ENCODE data around the gene GAS1. TPM values are rescaled to one million over a fixed set of nuclear protein-coding genes. Genes with fewer than 3 reads are reported as not detected.

GAS1 gene
- total RNA-seq, 2 donors from 2014 or later, result 4.8 to 6.7 TPM

DNA sequence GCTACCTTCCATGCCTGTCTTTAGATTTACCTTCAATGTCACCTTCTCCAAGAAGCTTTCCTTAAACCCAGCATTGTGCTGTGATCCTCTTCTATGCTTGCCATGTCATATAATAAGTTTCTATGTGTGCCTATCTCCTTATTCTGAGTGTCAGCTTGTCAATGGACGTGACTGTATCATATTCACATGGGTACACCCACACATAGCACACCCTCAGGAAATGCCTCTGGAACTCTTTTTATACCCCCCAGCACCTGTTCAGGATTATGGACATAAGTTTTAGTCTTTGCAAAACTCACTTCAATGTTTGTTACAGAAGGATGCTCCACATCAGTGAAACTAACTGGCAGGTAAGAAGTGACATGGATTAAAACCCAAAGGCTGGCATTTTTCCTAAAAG, 7.4 kb downstream of the GAS1 start:
- Histone ChIP-seq H3K36me3 (ENCODE audit: control insufficient read depth, insufficient read depth, low read length) (no peaks in the 10 kb centered on the region), H3K27me3 (ENCODE audit: control insufficient read depth, insufficient read depth, low read length, poor library complexity, severe bottlenecking) (peaks cover 7% of the 10 kb centered on the region), H3K4me3 (ENCODE audit: low read length) (no peak overlapping the region), H3K9ac (ENCODE audit: extremely low read depth, low read length, poor library complexity, severe bottlenecking) (no peak overlapping the region), H3K9me3 (ENCODE audit: control insufficient read depth, low read length) (no peaks in the 10 kb centered on the region), H3K4me1 (ENCODE audit: control insufficient read depth, insufficient read depth, low read length) (peaks cover 12% of the 10 kb centered on the region), H3K27ac (ENCODE audit: low read depth, low read length) (peak overlapping the region; percentile 91)
- no peak overlapping the region for H3K27ac Mint-ChIP-seq
- TF ChIP-seq, protein P1, sequence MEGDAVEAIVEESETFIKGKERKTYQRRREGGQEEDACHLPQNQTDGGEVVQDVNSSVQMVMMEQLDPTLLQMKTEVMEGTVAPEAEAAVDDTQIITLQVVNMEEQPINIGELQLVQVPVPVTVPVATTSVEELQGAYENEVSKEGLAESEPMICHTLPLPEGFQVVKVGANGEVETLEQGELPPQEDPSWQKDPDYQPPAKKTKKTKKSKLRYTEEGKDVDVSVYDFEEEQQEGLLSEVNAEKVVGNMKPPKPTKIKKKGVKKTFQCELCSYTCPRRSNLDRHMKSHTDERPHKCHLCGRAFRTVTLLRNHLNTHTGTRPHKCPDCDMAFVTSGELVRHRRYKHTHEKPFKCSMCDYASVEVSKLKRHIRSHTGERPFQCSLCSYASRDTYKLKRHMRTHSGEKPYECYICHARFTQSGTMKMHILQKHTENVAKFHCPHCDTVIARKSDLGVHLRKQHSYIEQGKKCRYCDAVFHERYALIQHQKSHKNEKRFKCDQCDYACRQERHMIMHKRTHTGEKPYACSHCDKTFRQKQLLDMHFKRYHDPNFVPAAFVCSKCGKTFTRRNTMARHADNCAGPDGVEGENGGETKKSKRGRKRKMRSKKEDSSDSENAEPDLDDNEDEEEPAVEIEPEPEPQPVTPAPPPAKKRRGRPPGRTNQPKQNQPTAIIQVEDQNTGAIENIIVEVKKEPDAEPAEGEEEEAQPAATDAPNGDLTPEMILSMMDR (conservative IDR thresholded peaks at IDR 0.05), result no peak
- no peak overlapping the region for H3K4me3 Mint-ChIP-seq
- peaks cover 36% of the 10 kb centered on the region for H3K4me1 Mint-ChIP-seq
- no peak for DNase-seq
- 96% methylated on average over 1 of the region's 1 CpG; no CpG with 5 or more reads in 1 of the 2 experiments for WGBS, 2 experiments (ENCODE audit: insufficient coverage in 1 of 2, insufficient read length in 1 of 2)
- no peaks in the 10 kb centered on the region for H3K9me3 Mint-ChIP-seq
- H3K27me3 Mint-ChIP-seq (ENCODE audit: insufficient read depth), result peaks cover 45% of the 10 kb centered on the region
- no peaks in the 10 kb centered on the region for H3K36me3 Mint-ChIP-seq (ENCODE audit: low read depth)

DNA sequence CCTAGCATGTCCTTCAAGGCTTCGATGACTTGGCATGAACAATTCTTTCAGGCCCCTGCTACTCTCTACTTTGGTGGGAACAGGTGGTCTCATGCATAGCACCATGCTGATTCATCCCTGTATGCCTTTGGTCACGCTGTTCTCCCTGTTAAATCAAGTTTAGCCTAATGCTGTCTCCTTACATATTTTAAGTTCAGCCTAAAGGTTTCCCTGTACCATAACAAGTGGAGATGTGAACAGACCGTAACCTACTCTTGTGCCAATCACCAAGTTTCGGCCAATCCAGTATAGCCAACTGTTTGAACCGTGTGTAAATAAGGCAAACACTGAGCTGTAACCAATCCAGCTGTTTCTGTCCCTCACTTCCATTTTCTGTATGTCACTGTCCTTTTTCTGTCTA, 8.0 kb downstream of the GAS1 start:
- Mint-ChIP-seq H3K27ac (no peak overlapping the region), H3K4me1 (peaks cover 34% of the 10 kb centered on the region), H3K4me3 (no peak overlapping the region), H3K36me3 (ENCODE audit: low read depth) (no peaks in the 10 kb centered on the region), H3K9me3 (no peaks in the 10 kb centered on the region), H3K27me3 (ENCODE audit: insufficient read depth) (peaks cover 41% of the 10 kb centered on the region)
- WGBS, 2 experiments (ENCODE audit: insufficient coverage in 1 of 2, insufficient read length in 1 of 2), result 93 to 95% methylated on average over 4 to 5 of the region's 5 CpGs
- DNase-seq, result no peak
- Histone ChIP-seq H3K9ac (ENCODE audit: extremely low read depth, low read length, poor library complexity, severe bottlenecking) (no peak overlapping the region), H3K36me3 (ENCODE audit: control insufficient read depth, insufficient read depth, low read length) (no peaks in the 10 kb centered on the region), H3K27ac (ENCODE audit: low read depth, low read length) (no peak overlapping the region), H3K4me1 (ENCODE audit: control insufficient read depth, insufficient read depth, low read length) (peaks cover 12% of the 10 kb centered on the region), H3K4me3 (ENCODE audit: low read length) (no peak overlapping the region), H3K9me3 (ENCODE audit: control insufficient read depth, low read length) (no peaks in the 10 kb centered on the region), H3K27me3 (ENCODE audit: control insufficient read depth, insufficient read depth, low read length, poor library complexity, severe bottlenecking) (peaks cover under 1% of the 10 kb centered on the region)
- TF ChIP-seq, protein P1 (conservative IDR thresholded peaks at IDR 0.05), result no peak

DNA sequence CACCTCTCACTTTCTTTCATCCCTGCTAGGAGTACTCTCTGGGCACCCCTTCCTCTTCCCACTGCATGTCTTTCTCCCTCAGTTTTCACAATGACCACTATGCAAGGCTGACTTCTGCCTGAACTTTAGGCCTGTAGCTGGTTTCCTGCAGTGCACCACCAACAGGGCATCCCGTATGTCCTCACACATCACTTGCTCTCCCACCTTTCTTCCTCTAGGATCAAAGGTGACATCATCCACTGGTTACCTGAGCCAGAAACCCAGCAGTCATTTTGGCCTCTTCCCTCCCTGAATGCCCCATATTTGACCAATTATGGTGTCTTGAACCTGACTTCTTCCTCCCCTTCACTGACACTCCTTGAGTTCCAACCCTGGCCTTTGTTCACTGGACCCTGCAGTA, 8.5 kb downstream of the GAS1 start:
- Mint-ChIP-seq H3K4me3 (no peak overlapping the region), H3K4me1 (peaks cover 30% of the 10 kb centered on the region), H3K27ac (no peak overlapping the region), H3K9me3 (no peaks in the 10 kb centered on the region), H3K27me3 (ENCODE audit: insufficient read depth) (peaks cover 35% of the 10 kb centered on the region), H3K36me3 (ENCODE audit: low read depth) (no peaks in the 10 kb centered on the region)
- 88 to 100% methylated on average over 1 of the region's 1 CpG for WGBS, 2 experiments (ENCODE audit: insufficient coverage in 1 of 2, insufficient read length in 1 of 2)
- no peaks in the 10 kb centered on the region for H3K9me3 ChIP-seq (ENCODE audit: control insufficient read depth, low read length)
- no peak overlapping the region for H3K27ac ChIP-seq (ENCODE audit: low read depth, low read length)
- H3K9ac ChIP-seq (ENCODE audit: extremely low read depth, low read length, poor library complexity, severe bottlenecking), result no peak overlapping the region
- TF ChIP-seq, protein P1 (conservative IDR thresholded peaks at IDR 0.05), result peak; percentile 24
- no peak for DNase-seq
- H3K27me3 ChIP-seq (ENCODE audit: control insufficient read depth, insufficient read depth, low read length, poor library complexity, severe bottlenecking), result no peaks in the 10 kb centered on the region
- peaks cover 10% of the 10 kb centered on the region for H3K4me1 ChIP-seq (ENCODE audit: control insufficient read depth, insufficient read depth, low read length)
- no peak overlapping the region for H3K4me3 ChIP-seq (ENCODE audit: low read length)
- no peaks in the 10 kb centered on the region for H3K36me3 ChIP-seq (ENCODE audit: control insufficient read depth, insufficient read depth, low read length)
